G401 (cell line): Measurements from ENCODE around the gene RBMS1. TPM values are rescaled to one million over a fixed set of nuclear protein-coding genes. Genes with fewer than 3 reads are reported as not detected.
"Not testable (repeated sequence)": the region's sequence is repeated elsewhere in the genome, so short reads cannot be mapped to it uniquely, and the experiment has no call there.

Experiments used
- DNase-seq: peaks from one replicate; pipeline ENCODE4 v3.0.0-alpha.2; 2015; ENCODE audit warnings: low spot score
- in situ Hi-C: cut with HindIII; loops from 2 replicates; pipeline ENCODE4 v1.10.0; 2016; ENCODE audit warnings: low sequenced_read_pairs, mixed read lengths
- total RNA-seq: library from RNA; depleted of rRNA; stranded (reverse); fragments of >200 nt; shearing (Covaris generic); gene quantifications from 2 replicates; pipeline ENCODE4 v1.2.3, GENCODE V29; 2014

The RBMS1 gene
- total RNA-seq, 1 experiment from 2014 or later: 8.3 TPM

DNA sequence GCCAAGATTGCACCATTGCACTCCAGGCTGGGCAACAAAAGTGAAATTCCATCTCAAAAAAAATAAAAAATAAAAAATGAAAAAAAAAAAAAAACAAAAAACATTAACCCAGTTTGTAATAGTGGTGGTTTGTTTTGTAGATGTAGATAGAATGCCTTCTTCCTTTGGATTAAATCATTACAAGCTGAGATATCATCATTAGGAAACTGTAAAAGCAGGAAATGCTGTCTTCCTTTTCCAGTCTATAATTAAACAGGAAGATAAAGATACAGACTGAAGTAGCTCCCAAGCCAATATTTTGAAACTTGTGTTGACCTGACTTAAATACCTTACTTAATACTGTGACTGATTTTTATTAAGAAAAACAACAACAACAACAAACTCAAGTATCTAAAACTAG lies 43.1 kb downstream of the RBMS1 start:
- DNase-seq: no peak
- in situ Hi-C loops: no loop called here

DNA sequence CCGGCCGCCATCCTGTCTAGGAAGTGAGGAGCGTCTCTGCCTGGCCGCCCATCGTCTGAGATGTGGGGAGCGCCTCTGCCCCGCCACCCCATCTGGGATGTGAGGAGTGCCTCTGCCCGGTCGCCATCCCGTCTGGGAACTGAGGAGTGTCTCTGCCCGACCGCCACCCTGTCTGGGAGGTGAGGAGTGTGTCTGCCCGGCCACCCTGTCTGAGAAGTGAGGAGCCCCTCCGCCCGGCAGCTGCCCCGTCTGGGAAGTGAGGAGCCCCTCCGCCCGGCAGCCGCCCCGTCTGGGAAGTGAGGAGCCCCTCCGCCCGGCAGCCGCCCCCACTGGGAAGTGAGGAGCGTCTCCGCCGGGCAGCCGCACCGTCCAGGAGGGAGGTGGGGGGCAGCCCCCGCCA lies 44.8 kb downstream of the RBMS1 start:
- DNase-seq, in situ Hi-C loops: not testable (repeated sequence)

DNA sequence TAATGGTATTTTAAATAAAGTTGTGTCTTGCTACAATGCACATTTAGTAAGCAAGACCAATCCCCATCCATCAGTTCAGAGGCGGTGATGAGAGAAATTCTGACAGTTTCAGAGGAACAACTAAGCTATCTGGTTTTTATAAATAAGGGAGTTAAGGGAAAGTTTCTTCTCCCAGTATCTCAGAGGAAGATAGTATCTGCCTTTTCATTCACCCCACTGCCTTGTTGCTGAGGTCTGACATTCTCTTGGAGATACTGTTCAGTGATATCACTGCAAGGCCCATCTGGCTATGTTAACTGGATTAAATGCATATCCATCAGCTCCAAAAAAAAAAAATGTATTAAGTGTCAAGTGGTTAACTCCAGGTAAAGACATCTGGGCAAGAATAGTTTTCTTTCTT lies 47.9 kb downstream of the RBMS1 start:
- DNase-seq: no peak
- in situ Hi-C loops: no loop called here

DNA sequence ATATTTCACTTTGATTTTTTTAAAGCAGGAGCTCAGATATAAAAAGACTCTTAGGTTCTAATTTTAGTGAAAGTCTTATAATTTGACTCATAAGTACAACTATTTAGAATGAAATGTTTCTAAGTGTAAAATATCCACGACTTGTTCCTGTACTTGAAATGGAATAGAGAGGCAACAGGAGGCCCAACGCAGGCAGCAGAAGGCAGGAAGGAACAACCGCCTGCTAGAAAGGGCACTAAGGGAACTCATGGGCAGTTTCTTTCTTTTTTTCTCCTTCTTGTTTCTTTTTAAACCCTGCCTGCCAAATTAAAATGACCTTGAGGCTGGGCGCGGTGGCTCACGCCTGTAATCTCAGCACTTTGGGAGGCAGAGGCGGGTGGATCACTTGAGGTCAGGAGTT lies 51.0 kb downstream of the RBMS1 start:
- DNase-seq: no peak
- in situ Hi-C loops: no loop called here

DNA sequence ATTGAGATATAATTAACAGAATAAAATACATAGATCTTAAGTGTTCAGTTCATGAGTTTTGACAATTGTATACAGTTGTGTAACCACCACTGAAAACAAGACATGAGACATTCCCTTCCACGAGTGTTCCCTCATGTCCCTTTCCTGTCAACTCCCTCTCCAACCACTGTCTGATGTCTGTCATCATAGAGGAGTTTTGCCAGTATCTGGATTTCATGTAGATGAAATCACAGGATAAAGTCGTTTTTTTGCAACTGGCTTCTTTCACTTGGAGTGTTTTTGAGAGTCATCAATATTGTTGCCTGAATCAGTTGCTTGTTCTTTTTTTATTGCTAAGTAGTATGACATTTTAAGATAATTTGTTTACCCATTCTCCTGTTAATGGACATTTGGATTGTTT lies 52.7 kb downstream of the RBMS1 start:
- no peak for DNase-seq
- in situ Hi-C loops: no loop called here

DNA sequence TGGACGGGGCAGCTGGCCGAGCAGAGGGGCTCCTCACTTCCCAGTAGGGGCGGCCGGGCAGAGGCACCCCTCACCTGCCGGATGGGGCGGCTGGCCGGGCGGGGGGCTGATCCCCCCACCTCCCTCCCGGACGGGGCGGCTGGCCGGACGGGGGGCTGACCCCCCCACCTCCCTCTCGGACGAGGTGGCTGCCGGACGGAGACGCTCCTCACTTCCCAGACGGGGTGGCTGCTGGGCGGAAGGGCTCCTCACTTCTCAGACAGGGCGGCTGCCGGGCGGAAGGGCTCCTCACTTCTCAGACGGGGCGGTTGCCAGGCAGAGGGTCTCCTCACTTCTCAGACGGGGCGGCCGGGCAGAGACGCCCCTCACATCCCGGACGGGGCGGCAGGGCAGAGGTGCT lies 54.6 kb downstream of the RBMS1 start:
- in situ Hi-C loops, DNase-seq: not testable (repeated sequence)

DNA sequence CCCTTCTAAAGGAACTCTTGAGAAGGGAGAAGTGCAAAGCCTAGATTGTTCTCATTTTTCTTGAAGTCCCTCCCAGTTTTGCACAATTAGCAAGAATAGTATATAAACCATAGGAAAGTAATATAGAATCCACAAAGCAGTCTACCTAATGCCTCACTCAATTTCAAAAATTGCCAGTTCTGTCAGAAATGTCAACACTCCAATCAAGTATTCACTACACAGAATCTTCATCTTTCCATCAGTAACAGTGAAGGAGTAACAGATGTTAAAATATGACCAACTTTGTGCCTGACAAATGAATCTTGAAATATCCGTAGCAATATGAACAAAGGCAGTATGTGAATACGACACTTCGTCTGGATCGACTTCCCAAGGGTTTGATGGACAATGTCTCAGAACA lies 56.3 kb downstream of the RBMS1 start:
- in situ Hi-C loops: no loop called here
- DNase-seq: no peak

DNA sequence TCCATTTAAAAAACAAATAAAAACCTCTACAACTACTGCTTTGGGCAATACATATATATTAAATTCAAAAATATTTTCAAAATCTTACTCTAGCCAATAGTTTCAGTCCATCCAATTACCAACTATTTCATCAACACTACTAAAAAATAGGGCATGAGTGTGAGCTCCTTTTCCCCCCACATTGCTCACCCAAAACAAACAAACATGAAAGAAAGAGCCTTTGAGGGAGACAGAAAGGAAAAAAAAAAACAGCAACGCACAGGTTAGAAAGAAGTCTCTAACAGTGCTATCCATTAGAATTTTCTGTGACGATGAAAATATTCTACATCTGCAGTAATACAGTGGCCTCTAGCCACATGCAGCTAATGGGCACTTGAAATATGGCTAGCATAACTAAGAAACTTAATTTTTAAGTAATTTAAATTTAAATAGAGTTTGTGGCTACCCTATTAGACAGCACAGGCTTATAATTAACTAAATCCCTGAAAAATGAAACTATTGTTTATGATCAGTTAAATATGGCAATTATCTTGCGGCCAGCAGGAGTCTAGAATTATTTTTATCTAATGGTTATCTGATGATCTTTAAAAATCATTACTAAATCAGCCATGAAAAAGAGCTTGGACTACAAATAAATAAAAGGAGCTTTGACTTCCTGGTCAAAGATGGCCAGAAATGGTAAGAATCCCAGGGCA lies 59.2 kb downstream of the RBMS1 start:
- in situ Hi-C loops: no loop called here
- DNase-seq: no peak

DNA sequence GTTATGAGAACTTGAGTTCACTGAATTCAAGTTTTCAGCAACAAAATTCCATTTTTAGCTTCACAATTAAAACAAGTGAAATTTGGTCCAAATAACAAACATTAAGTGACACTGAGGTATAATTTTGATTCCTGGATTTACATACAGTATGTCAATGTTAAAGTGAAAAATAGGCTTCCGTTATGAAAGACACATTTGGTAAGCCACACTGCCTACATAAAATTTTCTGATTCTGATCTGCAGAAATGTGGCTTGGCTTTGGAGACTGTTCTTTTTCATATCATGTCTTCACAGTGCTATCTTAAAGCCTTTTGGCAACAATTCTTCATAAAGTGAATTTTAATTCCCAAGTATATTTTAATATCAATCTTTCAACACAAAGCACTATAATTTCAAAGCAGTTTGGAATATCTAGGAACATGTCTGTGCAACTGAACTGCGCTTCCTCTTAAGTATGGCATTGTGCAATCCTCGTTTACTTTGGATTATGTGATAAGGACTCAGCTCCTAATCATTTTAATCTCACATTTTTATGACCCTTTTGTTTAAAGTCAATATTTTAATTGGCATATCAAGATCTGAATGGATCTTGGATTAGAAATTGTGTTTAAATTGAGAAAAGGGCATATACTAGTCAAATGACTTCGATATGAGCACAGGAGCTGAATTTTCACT lies 60.0 kb downstream of the RBMS1 start:
- in situ Hi-C loops: no loop called here
- no peak for DNase-seq

DNA sequence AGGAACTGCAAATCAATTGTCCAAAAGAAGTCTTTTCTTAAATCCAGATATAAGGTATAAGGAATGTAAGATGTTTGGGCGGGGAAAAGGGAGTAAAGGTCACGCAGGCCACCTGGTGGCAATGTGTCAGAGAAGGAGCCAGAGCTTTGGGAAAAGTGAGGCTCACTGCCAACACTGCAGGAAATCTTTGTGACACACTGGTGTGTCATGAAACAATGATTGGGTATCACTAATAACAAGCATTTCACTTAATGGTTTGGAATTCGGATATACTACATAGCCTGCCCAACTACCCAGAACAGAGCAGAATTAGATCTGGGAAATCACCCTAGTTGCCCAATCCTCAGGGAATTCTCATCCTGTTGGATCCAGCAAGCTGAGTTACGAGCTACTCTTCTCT lies 61.0 kb downstream of the RBMS1 start:
- DNase-seq: no peak
- in situ Hi-C loops: no loop called here

DNA sequence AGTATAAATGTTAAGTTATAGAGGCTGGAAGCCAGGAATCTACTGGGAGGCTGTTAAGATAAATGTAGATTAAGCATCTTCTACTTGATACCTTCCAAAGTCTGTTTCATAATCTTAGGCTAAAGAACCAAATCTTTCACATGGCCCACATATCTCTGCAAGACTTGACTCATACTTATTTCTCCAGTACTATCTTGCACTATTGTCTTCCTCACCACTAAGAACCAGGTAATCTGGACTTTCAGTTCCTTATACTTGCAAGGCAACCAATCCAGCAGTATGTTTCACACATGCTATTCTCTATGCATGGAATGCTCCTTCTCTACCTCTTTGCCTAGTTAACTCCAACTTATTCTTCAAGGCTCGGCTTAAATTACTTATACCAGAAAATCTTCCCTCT lies 62.2 kb downstream of the RBMS1 start:
- in situ Hi-C loops: no loop called here

DNA sequence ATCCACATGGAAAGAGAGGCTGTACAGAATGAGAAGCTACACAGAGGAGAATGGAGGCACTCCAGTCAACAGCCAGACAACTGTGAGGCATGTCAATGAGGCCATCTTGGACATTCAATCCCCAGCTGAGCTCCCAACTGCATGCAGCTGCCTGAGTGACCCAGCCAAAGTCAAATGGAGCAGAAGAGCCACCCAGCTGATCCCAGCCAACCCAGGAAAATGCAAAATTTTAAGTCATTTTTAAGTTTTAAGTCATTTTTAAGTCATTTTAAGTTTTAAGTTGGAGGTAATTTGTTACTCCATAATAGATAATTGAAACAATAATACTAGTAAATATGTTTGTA lies 63.6 kb downstream of the RBMS1 start:
- in situ Hi-C loops: no loop called here
- no peak for DNase-seq

More for the DNA sequence above, 62.2 kb downstream of the RBMS1 start:
- DNase-seq: no peak

DNA sequence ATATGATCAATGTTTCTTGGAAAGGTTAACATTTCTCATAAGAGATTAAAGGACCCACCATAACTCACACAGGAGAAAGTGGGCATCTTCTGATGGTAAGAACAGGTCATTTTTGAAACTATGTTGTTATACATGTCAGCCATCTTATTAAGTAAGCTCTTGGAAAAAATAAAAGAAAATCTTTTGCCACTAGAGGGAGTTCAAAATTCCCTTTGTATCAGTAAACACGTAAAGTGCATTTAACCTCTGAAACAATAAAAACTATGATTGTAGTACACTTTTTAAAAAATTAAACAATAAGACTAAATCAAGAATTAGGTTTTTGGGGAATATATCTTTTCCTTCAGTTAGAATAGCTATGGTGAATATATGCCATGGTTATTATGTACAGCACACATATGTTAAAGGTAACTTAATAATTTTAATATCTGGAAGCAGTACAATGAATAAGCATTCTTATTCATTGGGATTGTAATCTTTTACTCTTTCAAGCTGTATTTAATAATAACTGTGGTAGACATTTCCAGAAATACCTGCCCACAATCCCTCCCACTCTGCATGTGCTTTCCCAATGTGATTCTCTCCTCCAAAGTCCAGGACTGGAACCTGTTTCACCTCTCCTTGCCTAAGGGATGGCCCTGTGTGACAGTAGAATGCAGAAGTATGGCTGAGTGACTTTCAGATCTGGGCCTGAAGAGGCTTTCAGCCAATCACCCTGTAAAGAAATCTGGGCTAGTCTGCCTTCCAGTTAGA lies 64.2 kb downstream of the RBMS1 start:
- in situ Hi-C loops: no loop called here
- DNase-seq: peak; percentile 33

DNA sequence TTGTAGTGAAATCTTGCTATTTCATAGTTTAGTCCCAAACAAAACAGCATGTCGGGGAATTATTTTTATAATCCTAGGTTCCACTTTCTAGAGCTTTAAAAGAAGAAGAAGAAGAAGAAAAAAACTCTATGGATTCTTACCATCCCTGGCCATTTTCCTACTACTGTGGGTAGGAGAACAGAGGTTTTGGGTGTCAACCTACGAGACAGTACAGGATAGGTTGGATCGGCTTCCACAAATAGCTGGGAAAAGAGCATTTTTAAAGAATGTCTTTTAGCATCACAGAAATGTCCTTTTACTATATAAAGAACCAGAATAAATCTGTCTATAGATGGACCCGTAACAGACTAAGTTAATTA lies 65.2 kb downstream of the RBMS1 start:
- no peak for DNase-seq
- in situ Hi-C loops: no loop called here

DNA sequence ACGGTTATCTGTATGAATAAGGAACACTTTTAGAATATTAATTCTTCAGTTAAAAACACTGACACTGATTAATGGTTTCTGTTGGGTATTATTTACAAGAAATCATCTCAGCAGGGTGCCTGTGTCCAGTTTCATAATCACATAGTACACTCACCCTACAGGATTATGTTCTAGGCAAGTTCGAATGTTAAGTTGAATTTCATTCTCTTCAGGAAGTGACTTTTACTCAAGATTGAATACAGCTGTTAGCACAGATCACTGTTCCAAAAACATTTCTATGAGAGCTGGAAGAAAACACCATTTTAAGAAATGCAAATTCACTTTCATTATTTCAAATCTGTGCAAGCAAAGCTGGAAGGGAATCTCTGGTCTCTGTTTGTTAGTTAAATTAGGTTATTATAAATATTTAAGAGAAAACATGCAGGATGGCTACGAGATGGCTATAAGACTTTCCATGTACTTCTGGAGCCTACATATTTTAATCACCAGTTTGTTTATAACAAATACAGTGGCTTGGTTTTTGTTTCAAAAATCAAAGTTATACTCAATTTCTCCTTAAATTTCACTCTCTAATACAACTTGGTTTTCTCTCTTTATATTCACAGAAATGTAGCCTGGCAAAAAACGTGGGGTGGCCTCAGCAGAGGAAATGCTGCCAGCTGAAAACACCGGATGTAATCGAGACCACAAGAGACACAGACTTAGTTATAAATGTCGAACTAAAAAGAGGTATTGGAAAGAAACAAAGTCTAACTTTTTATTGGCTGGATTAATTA lies 65.8 kb downstream of the RBMS1 start:
- in situ Hi-C loops: no loop called here
- DNase-seq: no peak

DNA sequence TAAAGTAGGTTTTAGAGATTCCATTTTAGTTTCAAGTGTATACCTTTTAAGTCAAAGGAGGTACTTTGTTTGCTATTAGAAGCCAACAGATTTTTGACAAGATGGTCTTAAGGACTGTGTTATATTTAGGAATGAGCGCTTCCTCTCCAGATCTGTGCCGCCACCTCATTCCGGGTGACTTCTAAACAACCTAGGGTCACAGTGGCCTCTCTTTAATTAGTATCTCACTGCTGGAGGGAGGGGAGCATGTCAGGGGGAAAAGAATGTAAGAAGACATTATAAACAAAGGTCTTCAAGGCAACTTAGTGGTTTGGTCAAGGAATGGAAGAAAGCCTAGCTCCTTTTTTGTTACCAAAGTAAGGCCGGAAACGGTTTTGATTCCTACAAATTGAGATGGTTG lies 67.0 kb downstream of the RBMS1 start:
- in situ Hi-C loops: no loop called here
- no peak for DNase-seq

DNA sequence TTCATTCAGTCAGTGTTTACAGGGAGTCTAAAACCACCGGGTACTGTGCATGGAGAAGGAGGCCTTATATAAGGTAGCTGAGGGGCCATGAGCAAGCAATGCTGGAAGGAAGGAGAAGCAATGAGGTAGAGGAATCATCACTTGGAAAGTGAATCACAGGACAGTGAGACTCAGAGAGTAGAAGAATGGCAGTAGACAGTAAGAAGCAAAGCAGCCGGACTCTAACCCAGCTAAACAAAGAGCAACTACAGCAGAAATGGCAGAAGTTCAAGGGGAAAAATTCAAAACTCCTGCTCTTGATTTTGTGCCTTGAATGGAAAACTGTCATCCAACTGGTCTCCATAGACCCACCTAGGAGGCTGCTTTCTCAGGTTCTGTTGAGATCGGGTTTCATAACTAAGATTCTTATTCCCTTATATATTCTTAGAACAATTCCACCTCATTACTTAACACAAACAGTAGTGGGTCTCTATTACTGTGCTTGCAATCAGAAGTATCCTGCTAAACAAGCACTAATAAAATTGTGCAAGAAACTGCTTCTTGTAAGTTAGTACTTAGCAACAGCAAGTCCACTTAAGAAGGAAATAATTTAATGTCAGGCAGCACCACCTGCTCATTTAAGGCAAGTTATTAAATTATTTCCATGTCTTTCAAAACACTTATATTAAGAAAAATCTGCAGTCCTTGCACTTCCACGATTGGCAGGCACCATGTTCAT lies 68.0 kb downstream of the RBMS1 start:
- DNase-seq: no peak
- in situ Hi-C loops: no loop called here

DNA sequence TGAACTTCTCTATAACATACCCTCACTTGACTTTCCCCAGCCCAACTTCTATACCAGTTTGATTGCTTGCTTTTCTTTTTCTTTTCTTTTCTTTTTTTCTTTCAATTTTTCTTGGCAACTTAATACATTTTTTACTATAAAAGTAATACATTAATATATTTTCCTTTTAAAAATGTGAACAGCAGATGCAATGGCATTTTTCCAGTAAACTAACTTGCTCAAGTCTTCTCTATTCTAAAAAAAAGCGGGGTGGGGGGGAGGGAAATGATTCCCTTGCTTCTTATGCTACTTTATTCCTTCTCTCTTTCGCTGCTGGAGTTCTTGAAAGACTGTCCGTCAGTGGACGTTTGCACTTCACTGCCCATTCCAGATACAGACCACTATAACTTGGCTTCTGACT lies 70.5 kb downstream of the RBMS1 start:
- in situ Hi-C loops: no loop called here
- no peak for DNase-seq
